Measurements from ENCODE around the gene TMEM253. TPM values are rescaled to one million over a fixed set of nuclear protein-coding genes. Genes with fewer than 3 reads are reported as not detected.

The TMEM253 gene
- total and polyA plus RNA-seq, 9 of the 15 experiments (the other 6 are each of a cell fraction or from before 2014, with no cell fraction given), result 0.11 to 0.61 (median 0.26) TPM; not detected in 3

- TF ChIP-seq SNAPC5 (CRISPR knock-in tag; IDR thresholded peaks at IDR 0.05), result no peak
- 0 out of 2 replicates have a peak, but pooled peaks have one; percentile 4 for TF ChIP-seq JUND (IDR thresholded peaks at IDR 0.05; ENCODE audit: borderline replicate concordance, low read depth, low read length)
- TF ChIP-seq JUND (tag; IDR thresholded peaks at IDR 0.05; ENCODE audit: borderline replicate concordance, low read depth, low read length), result no peak
- TF ChIP-seq RCOR1 (IDR thresholded peaks at IDR 0.05; ENCODE audit: borderline replicate concordance in 1 of 2, low read depth in 2 of 2, low read length in 2 of 2), result 0 out of 4 replicates have a peak, but pooled peaks of 1 of the 2 experiments have one; percentile 28
- TF ChIP-seq MCM2 (IDR thresholded peaks at IDR 0.05; ENCODE audit: low read depth), result no peak
- peak; percentile 20 for TF ChIP-seq TBP (optimal IDR thresholded peaks at IDR 0.05; ENCODE audit: low read depth, low read length)
- no peak for TF ChIP-seq RBM14 (IDR thresholded peaks at IDR 0.05; ENCODE audit: borderline replicate concordance, insufficient read depth, low read depth, low read length)
Measured at GRCh38 chr14:21102521-21103410, 1.9 kb downstream of the TMEM253 start (continued).

- Histone ChIP-seq H3K27me3 (ENCODE audit: control insufficient read depth in 2 of 2, insufficient read depth in 2 of 2, low read length in 2 of 2) (no peaks in the 10 kb centered on the region), H2AFZ (ENCODE audit: low read depth, low read length) (peak overlapping the region; percentile 83), H3K9me1 (ENCODE audit: control insufficient read depth, insufficient read depth, low read length) (no peaks in the 10 kb centered on the region), H3K9ac (ENCODE audit: insufficient read depth in 1 of 2, low read depth in 2 of 2, low read length in 2 of 2) (peak overlapping the region; percentile 85 to 92; a peak in 3 of 4 replicates), H3K9me3 (replicated peaks; ENCODE audit: control insufficient read depth, insufficient read depth, low read depth, low read length) (no peaks in the 10 kb centered on the region), H3K36me3 (ENCODE audit: control insufficient read depth, insufficient read depth, low read length) (no peaks in the 10 kb centered on the region), H3K4me2 (ENCODE audit: insufficient read depth, low read length) (peak overlapping the region; percentile 87), H3K27ac (ENCODE audit: extremely low read depth, low read depth, low read length) (peak overlapping the region; percentile 96), H3K79me2 (ENCODE audit: control insufficient read depth, insufficient read depth, low read length) (0 out of 3 replicates have a peak, but pooled peaks cover 6% of the 10 kb centered on the region), H4K20me1 (replicated peaks; ENCODE audit: control insufficient read depth, insufficient read depth, low read length) (no peaks in the 10 kb centered on the region), H3K4me1 (replicated peaks in 1 of 2; ENCODE audit: control insufficient read depth in 2 of 2, insufficient read depth in 2 of 2, low read length in 2 of 2) (peaks cover 45 to 65% of the 10 kb centered on the region in 2 experiments), H3K4me3 (peak overlapping the region; percentile 42)
- ATAC-seq, result no peak
- WGBS (ENCODE audit: insufficient coverage, low coverage, missing lambda C conversion rate), result 0% methylated on average over 8 of the region's 9 CpGs
- DNase-seq (ENCODE audit: extremely low read depth in 1 of 4, low spot score in 3 of 4), result no peak
- ChIA-PET CTCF (ENCODE audit: low intra/inter-chr PET ratio) (interaction anchor here (5.3 kb wide), 1 partner anchor 35 kb away, joined by 54 read pairs; the partner anchor contains the start of gene ARHGEF40), POLR2A (interaction anchor here (0.7 kb wide), 1 partner anchor 131 kb away, joined by 3 read pairs; no protein-coding TSS in a partner anchor)
- BruUV-seq (replicated peaks), result no TSS peak
- FAIRE-seq, result no peak
- in situ Hi-C loops (cut with MboI), result no loop called here
- intact Hi-C loops (cut with micrococcal nuclease), result no loop called here
- TF ChIP-seq ZNF384 (IDR thresholded peaks at IDR 0.05; ENCODE audit: low read depth, low read length), result no peak
- no peak for TF ChIP-seq IFI16 (CRISPR knock-in tag; IDR thresholded peaks at IDR 0.05)
- 0 out of 2 replicates have a peak, but pooled peaks have one; percentile 13 for TF ChIP-seq ZBTB26 (CRISPR knock-in tag; IDR thresholded peaks at IDR 0.05)
- no peak; the same call in 1 of the 2 replicates for TF ChIP-seq JUN (IDR thresholded peaks at IDR 0.05; ENCODE audit: borderline replicate concordance, low read depth, low read length)
- TF ChIP-seq JUN (CRISPR knock-in tag; IDR thresholded peaks at IDR 0.05; ENCODE audit: borderline replicate concordance), result no peak
- TF ChIP-seq SPI1 (IDR thresholded peaks at IDR 0.05; ENCODE audit: borderline replicate concordance, low read depth, low read length), result peak; percentile 93
- TF ChIP-seq OTX1 (CRISPR knock-in tag; IDR thresholded peaks at IDR 0.05), result 0 out of 2 replicates have a peak, but pooled peaks have one; percentile 57
- TF ChIP-seq ZNF212 (CRISPR knock-in tag; IDR thresholded peaks at IDR 0.05), result no peak
- 0 out of 2 replicates have a peak, but pooled peaks have one; percentile 12 for TF ChIP-seq ZNF175 (CRISPR knock-in tag; IDR thresholded peaks at IDR 0.05; ENCODE audit: low read depth)
Measured at GRCh38 chr14:21103411-21103709, 2.5 kb downstream of the TMEM253 start.

All from K562 (cell line).